ENCODE results near the gene EVC2. TPM values are rescaled to one million over a fixed set of nuclear protein-coding genes. Genes with fewer than 3 reads are reported as not detected.

Gene EVC2
- polyA plus RNA-seq (1.1 to 1.7 TPM (median 1.1 TPM) in 3 replicates), polyA minus RNA-seq (4.0 to 5.0 TPM (median 4.3 TPM) in 3 replicates)
- 4.2 TPM for polyA plus RNA-seq (2011; ENCODE audit: low read depth)
- polyA plus RNA-seq (2011; cell fraction: cytosol; rRNA removed): 0.68 and 1.1 TPM in 2 replicates
- polyA plus RNA-seq (2011; cell fraction: nucleus; rRNA removed): 5.5 and 6.3 TPM in 2 replicates
- 1.8 and 3.7 TPM in 2 replicates for polyA plus RNA-seq (2012; ENCODE audit: low replicate concordance)
- polyA minus RNA-seq (2011; cell fraction: cytosol; rRNA and poly(A)+ RNA removed): 2.3 TPM
- polyA minus RNA-seq (2011; cell fraction: nucleus; rRNA and poly(A)+ RNA removed): 4.7 and 9.3 TPM in 2 replicates

DNA sequence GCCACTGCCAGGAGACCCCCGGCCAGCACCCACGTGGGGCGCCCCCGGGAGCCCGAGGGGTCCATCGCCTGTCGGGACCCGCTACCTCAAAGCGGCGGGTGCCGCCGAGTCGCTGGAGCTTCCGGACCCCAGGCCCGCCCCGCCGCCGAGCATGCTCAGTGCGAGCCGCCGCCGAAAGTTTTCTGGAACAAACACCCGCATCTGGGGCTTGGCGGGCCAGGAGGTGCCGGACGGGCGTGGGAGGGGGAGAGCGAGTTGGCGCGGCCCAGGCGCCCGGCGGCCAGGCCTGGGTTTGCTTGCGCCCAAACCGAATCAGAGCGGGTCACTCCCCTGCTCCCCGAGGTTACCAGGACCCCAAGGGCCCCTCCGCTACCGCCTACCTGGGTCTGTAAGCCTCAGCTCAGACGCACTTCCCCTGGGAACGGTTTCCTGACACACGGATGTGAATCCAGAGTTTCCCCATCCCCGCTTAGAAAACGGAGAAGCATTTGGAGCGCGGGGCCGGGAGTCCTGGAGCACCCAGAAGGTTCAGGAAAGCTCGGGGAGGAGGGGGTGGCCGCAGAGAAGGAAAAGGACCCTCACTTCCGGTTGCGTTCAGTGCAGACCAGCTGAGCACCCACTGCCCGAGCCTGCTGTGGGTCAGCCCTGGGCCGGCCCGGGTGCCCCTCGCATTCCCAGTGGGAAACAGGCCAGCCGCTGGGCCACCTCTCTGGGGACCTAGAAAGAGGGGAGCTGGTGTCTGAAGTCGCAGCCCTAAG is at the start of gene EVC2:
Gene EVC2, minus strand, starts transcription at position 111 of the 758 bp plus-strand sequence. Its CDS starts 46 bp downstream, at position 65.
- TF ChIP-seq, protein P1, sequence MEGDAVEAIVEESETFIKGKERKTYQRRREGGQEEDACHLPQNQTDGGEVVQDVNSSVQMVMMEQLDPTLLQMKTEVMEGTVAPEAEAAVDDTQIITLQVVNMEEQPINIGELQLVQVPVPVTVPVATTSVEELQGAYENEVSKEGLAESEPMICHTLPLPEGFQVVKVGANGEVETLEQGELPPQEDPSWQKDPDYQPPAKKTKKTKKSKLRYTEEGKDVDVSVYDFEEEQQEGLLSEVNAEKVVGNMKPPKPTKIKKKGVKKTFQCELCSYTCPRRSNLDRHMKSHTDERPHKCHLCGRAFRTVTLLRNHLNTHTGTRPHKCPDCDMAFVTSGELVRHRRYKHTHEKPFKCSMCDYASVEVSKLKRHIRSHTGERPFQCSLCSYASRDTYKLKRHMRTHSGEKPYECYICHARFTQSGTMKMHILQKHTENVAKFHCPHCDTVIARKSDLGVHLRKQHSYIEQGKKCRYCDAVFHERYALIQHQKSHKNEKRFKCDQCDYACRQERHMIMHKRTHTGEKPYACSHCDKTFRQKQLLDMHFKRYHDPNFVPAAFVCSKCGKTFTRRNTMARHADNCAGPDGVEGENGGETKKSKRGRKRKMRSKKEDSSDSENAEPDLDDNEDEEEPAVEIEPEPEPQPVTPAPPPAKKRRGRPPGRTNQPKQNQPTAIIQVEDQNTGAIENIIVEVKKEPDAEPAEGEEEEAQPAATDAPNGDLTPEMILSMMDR (optimal IDR thresholded peaks at IDR 0.05 in 1 of 3, IDR thresholded peaks at IDR 0.05 in 1 of 3, conservative IDR thresholded peaks at IDR 0.05 in 1 of 3; ENCODE audit: extremely low read depth in 1 of 3, insufficient read depth in 2 of 3, low read length in 3 of 3): no peak
- TF ChIP-seq EZH2 (IDR thresholded peaks at IDR 0.05; ENCODE audit: low read length): no peak
- H3K27ac ChIP-seq (ENCODE audit: control insufficient read depth, insufficient read depth, low read length): peak within 1 kb of the TSS; percentile 94
- H3K4me1 ChIP-seq (ENCODE audit: control insufficient read depth, extremely low read depth, insufficient read depth, low read length): peaks cover 50% of the 10 kb centered on the region
- no peaks in the 10 kb centered on the region for H3K9me1 ChIP-seq (ENCODE audit: control insufficient read depth, extremely low read depth, insufficient read depth, low read length)
- no peak for FAIRE-seq
- peak within 1 kb of the TSS; percentile 71 for H3K4me2 ChIP-seq (ENCODE audit: control insufficient read depth, extremely low read depth, insufficient read depth, low read depth, low read length)
- H3K27me3 ChIP-seq (ENCODE audit: control insufficient read depth, extremely low read depth, insufficient read depth, low read length): no peaks in the 10 kb centered on the region
- H4K20me1 ChIP-seq (ENCODE audit: control insufficient read depth, extremely low read depth, insufficient read depth, low read length): peaks cover 3% of the 10 kb centered on the region
- H2AFZ ChIP-seq (ENCODE audit: control insufficient read depth, low read length): peak within 1 kb of the TSS; percentile 91
- peaks cover 0 to 6% of the 10 kb centered on the region in 2 experiments for H3K36me3 ChIP-seq (ENCODE audit: control insufficient read depth in 2 of 2, extremely low read depth in 1 of 2, insufficient read depth in 2 of 2, low read length in 2 of 2)
- dilution Hi-C loops (cut with MboI; ENCODE audit: extremely low pct_ligation_motif_present, low sequenced_read_pairs): no loop called here
- peaks cover 35% of the 10 kb centered on the region for H3K79me2 ChIP-seq (ENCODE audit: control insufficient read depth, insufficient read depth, low read length)
- peak within 1 kb of the TSS; percentile 56 to 76 (median 68) for H3K4me3 ChIP-seq (ENCODE audit: control insufficient read depth in 2 of 3, extremely low read depth in 1 of 3, insufficient read depth in 2 of 3, low read depth in 1 of 3, low read length in 3 of 3)
- no peak for DNase-seq (ENCODE audit: low read depth, low spot score)
- no peaks in the 10 kb centered on the region for H3K9me3 ChIP-seq (ENCODE audit: control insufficient read depth, low read depth, low read length)
- H3K9ac ChIP-seq (ENCODE audit: control insufficient read depth, extremely low read depth, insufficient read depth, low read length): peak within 1 kb of the TSS; percentile 85

DNA sequence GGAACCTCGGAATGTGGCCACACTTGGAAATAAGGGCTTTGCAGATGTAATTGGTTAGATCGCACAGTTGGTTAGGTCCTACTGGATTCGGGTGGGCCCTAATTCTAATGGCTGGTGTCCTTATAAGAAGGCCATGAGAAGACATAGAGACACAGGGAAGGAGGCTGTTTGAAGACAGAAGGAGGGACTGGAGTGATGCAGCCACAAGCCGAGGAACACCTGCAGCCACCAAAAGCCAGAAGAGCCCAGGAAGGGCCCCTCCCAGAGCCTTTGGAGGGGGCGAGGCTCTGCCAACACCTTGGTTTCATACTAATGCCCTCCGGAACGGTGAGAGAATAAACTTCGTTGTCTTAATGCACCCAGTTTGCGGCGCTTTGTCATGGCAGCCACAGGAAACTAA is 49.6 kb upstream of the EVC2 start:
- Histone ChIP-seq H3K9me3 (ENCODE audit: control insufficient read depth, low read depth, low read length) (peaks cover 6% of the 10 kb centered on the region), H3K4me3 (ENCODE audit: control insufficient read depth in 2 of 3, extremely low read depth in 1 of 3, insufficient read depth in 2 of 3, low read depth in 1 of 3, low read length in 3 of 3) (peak overlapping the region in 2 of 3 experiments; percentile 25), H3K27ac (ENCODE audit: control insufficient read depth, insufficient read depth, low read length) (peak overlapping the region; percentile 96), H3K9me1 (ENCODE audit: control insufficient read depth, extremely low read depth, insufficient read depth, low read length) (no peaks in the 10 kb centered on the region), H3K4me1 (ENCODE audit: control insufficient read depth, extremely low read depth, insufficient read depth, low read length) (peaks cover 46% of the 10 kb centered on the region), H3K36me3 (ENCODE audit: control insufficient read depth in 2 of 2, extremely low read depth in 1 of 2, insufficient read depth in 2 of 2, low read length in 2 of 2) (peaks cover 29 to 56% of the 10 kb centered on the region in 2 experiments), H2AFZ (ENCODE audit: control insufficient read depth, low read length) (no peak overlapping the region), H3K27me3 (ENCODE audit: control insufficient read depth, extremely low read depth, insufficient read depth, low read length) (no peaks in the 10 kb centered on the region), H3K4me2 (ENCODE audit: control insufficient read depth, extremely low read depth, insufficient read depth, low read depth, low read length) (peak overlapping the region; percentile 37), H3K79me2 (ENCODE audit: control insufficient read depth, insufficient read depth, low read length) (peaks cover 11% of the 10 kb centered on the region), H3K9ac (ENCODE audit: control insufficient read depth, extremely low read depth, insufficient read depth, low read length) (peak overlapping the region; percentile 77), H4K20me1 (ENCODE audit: control insufficient read depth, extremely low read depth, insufficient read depth, low read length) (no peaks in the 10 kb centered on the region)
- FAIRE-seq (no peak), DNase-seq (ENCODE audit: low read depth, low spot score) (no peak)
- dilution Hi-C loops (cut with MboI; ENCODE audit: extremely low pct_ligation_motif_present, low sequenced_read_pairs): no loop called here
- no peak for TF ChIP-seq EZH2 (IDR thresholded peaks at IDR 0.05; ENCODE audit: low read length)
- TF ChIP-seq, protein P1 (optimal IDR thresholded peaks at IDR 0.05 in 1 of 3, IDR thresholded peaks at IDR 0.05 in 1 of 3, conservative IDR thresholded peaks at IDR 0.05 in 1 of 3; ENCODE audit: extremely low read depth in 1 of 3, insufficient read depth in 2 of 3, low read length in 3 of 3): no peak
